NCI-H748 (cell line): ENCODE measurements around the gene CNTFR.

Experiments used
- DNase-seq: peaks from one replicate; lab custom pipeline; 2025; ENCODE audit not compliant: unreplicated experiment; lab: John Stamatoyannopoulos, UW

Gene CNTFR

DNA sequence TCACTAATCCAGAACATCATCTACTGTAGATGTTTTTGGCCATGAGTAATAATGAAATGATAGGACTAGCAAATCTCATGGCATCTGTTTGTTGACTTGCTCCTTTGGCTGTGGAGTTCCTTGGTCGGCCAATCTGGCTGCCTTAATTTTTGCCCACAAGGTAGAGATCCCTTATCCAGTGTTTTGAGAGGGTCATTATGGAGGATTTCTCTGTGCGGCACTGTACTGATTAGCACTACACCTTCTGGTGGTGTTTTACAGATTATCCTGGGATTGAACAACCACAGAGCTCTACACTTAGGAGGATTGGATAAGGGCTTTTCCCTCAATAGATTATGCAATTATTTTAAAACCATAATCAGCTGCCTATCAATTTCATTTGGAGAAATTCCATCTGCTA lies 63.5 kb downstream of the CNTFR start:
- DNase-seq = no peak

DNA sequence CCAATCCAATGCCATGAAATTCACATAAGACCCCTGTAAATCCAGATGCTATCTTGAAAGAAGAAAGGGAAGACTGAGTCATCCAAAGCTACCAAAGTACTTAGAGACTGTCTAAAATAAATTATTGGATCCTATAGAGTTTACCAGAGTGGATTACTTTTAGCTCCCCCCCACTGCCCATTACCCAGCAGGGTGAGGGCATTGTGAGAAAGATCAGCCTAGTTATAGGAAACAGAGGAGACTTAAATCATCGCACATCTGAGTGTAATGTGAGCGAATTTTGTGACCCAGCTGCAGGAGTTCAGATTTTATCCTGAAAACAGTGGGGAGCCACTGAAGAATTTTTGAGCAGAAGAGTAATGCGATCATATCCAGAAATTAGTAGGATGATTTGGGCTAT lies 65.2 kb downstream of the CNTFR start:
- DNase-seq = no peak

DNA sequence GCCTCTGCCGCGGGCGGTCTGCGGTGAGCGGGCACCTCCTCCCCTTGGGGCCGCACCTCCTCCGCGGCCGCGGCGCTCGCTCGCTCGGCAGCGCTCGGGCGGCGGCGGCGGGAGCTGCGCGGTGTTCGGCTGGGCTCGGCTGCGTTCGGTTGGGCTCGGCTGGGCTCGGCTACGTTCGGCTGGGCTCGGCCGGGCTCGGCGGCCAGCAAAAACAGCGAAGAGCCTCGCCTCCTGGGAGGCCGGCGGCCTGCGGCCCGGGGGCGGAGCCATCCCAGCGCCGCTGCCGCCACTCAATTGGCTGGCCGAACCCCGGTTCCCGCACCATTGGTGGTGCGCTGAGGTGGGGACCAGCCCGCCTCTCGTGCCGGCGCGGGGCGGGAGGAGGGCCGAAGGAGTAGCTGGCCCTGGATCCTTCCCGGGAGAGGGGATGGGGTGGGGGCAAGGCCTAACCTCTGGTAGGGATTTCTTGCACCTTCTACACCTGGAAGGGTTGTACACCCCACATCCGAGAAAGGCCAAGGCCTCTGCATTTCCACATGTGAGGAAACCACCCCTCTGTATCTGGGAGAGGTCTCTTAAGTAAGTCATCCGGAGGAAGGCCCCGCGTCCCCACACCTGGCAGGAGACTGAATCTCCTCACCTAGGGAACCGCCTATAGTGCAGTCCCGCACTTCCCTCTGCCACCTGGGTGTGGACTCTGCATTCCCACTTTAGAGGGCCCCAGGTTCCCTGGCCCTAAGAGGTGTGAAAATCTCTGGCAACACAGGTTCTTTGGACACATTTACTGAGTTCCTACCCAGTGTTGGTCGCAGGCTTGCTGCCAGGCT lies 66.3 kb downstream of the CNTFR start, which contains the start of gene ENHO:
TSS of gene ENHO (minus strand) at position 20 of the 827 bp plus-strand sequence. CDS start 1,295 bp downstream, outside the sequence.
- DNase-seq = peak; percentile 97

DNA sequence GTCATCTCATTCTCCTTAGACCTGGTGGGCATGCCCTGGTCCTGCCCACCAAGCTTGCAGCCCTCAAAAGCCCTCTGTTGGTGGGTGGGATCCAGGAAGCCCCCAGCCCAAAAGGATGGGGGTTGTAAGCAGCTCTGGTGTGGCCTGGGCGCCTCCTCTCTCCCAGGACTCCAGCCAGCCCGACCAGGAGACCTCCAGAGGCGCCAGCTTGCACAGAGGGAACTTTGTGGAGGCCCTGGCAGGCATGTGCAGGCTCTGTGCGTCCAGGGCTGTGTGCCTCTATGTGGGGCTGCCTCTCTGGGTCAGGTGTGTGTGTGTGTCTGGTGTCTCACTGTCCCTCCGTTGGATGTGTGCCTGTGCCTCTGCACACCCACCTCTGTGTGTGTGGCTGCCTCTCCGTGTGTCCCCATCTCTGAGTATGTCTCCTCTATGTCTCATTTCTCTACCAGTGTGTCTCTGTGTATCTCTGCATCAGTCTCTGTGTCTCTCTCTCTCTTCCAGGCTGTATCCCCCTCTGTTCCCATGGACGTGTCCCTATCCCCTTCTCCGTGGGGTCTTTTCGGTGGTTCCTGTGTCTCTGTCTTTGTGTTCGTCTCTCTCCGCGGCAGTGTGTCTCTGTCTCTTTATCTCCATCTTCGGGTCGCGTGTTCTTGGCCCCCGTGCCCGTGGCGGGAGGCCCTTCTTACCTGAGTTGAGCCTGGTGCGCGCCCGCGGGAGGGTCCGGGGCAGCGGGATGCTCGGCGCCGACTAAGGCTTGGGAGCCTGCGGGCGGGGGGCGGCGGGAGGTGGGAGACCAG lies 67.2 kb downstream of the CNTFR start:
- peak; percentile 44 for DNase-seq

DNA sequence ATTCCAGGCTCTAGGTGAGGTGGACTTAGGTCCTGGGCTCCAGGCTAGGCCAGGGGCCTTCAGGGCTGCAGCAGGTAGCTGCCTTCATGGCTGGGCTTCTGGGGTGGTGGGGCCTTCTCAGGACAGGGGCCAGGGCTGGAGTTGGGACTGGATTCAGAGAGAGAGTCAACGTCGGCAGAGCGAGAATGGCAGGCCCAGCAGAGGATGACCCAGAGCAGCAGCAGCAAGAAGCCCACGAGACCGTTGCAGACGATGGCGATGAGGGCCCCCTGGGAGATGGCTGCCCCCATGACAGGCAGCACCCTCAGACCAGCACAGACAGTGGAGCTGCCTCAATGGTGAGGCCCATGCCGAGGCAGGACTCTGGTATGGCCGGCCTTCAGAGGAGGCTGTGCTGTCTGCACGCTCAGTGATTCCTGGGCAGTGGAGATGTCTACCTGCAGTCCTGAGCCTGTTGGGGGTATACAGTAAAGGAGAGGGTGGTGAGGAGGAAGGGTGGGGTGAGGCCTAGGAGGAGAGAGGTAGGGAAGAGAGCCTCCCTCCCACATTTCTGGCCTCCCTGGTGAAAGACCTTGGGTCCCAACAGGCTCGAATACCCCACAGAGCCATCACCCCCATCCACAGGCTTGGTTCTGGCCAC lies 68.0 kb downstream of the CNTFR start:
- no peak for DNase-seq

DNA sequence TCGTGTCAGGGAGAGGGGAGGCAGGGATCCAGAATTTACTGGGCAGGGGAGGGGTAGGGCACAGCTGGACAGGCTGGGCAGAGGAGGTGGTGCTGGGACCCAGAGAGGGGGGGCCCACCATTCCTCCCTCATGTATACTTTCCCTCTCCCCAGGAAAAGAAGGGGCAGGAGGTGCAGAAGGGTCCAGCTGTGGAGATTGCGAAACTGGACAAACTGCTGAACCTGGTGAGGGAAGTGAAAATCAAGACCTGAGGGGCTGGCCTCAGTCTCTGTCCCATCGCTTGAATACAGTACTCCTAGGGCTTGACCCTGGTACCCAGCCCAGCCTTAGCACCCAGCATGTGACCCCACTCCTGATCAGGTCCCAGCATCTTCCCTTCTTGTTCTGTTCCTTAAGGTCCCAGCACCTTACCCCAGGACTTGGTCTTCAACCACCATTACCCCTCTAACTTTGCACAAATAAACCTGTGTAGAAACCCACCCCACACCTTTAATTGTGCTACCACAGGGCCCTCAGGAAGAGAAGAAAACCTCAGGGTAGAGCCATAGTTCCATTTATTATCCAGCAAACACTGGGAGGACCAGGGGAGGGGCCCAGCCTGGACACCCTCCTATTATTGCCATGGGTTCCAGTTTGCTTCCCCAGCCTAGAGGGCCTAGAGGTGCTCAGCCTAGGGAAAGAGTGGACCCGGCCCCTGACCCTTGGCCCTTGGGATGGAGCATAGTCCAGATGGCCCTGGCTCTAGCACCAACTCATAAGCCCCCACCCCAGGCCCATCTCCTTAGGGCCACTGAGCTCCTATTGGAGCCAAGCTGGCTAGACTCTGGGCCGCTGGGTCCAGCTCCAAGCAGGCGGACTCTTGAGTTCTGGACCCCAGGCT lies 68.8 kb downstream of the CNTFR start:
- no peak for DNase-seq

DNA sequence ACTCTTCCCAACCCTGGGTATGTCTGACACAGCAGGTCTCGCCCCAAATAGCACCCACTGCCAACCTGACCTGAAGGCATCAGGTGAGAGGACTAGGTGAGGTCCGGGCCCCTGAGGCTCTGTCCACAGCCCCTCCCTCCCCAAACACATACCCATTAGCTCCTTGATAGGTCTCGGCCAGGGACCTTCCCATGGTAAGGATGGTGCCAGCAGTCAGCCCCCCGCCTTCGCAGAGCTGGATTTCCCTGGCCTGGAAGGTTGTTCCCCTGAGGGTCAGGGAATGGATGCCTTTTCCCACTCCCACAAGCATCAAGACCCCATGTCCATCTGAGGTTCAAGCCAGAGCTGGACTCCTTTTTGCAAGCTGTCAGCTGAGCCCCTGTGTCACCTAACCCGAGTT lies 69.4 kb downstream of the CNTFR start:
- DNase-seq = no peak

DNA sequence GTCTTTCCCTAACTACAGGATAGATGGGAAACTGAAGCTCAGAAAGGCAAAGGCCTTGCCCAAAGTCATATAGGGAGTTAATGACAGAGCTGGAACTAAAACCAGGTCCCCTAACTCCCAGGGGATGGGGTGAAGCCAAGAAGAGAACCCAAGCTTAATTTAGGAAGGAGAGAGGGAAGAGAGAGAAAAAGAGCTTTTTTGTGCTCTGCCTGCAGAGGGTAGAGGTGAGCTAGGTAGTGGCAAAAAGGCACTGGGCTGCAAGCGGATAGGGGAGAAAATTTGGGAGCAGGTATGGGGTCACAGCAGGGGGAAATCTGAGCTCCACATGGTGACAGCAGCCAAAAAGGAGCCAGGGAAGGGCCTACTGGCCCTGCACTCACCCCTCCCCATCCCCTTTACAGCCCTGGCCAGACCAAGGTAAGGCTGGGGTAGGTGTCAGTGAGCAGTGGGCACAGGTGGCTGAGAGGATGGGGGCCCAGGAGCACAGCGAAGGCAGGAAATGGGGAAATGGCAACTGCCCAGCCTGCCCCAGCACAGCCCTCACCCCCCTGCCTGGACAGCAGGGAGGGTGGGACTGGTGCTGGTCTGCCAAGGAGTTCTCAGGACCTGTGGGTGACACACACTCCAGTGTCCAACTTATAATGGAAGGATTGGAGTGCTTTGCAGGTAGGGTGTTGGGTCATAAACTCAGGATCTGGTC lies 70.1 kb downstream of the CNTFR start:
- no peak for DNase-seq

DNA sequence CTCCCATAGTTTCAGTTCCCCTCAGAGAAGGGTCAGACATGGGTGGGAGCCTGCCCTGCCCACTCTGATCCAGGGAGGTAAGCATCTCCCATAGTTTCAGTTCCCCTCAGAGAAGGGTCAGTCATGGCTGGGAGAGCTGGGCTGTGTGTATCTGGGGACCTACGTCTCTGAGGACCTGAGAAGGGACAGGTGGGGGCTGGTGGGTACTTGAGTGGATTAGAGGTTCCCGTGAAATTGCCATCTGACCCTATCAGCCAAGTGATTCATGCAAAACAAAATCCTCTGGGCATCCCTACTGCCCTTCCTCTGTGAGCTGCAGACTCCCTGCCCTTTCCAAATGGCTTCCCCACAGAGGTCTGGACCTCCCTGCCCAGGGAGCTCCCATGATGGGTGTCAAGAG lies 70.6 kb downstream of the CNTFR start:
- no peak for DNase-seq

DNA sequence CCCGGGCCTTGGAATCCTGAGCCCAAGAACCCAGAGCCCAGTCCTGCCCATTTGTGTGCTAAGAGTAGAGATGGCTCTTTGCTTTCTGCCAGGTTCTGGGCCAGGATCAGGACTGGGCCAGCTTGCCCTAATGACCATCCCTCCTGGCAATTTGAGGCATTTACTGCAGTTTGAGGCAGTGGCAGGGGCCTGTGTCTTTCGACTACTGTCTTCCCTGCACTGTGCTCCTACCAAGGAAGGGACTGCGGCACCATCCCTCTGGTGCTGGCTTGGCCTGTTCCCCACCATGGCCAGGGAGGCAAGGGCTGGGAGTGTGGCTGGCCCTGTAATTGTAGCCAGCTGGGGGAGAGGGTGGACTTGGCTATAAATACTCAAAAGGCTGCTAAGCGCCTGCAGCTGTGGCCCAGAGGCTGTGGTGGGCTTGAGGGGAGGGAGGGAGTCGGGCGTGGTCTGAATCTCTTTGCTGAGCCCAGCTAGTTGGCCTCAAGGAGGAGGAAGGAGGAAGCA lies 71.4 kb downstream of the CNTFR start:
- DNase-seq = no peak

DNA sequence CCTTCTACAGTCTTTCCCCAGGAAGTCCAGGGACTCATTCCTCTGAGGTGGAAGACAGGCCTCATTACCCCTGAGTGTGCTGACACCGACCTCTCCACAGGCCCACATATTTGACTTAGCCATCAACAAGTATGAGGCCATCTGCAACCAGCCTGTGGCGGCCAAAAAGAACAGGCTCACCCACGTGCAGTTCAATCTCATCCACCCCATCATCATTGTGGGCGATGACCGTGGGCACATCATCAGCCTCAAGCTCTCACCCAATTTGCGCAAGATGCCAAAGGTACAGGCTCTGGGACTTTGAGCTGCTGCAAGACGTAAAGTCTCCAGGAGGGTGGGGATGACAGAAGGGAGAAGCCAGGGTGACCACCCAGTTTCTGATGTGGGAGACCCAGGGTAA lies 72.3 kb downstream of the CNTFR start:
- DNase-seq = no peak

DNA sequence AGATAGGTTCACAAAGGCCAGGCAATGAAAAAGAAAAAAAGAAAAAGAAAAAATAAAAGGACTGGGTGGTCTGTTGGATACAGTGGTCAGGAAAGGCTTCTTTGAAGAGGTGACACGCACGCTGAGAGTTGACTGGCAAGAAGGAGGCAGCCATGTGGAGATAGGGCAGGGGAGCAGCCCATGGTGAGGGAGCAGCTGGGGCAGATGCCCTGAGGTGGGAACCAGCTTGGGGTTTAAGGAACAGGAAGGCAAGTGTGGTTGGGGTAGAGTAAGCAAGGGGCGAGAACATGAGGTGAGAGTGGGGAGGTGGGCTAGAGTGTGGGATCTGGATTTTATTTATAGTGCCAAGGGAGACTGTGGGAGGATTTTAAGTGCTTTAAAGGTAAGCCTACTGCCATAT lies 73.6 kb downstream of the CNTFR start:
- DNase-seq = no peak

DNA sequence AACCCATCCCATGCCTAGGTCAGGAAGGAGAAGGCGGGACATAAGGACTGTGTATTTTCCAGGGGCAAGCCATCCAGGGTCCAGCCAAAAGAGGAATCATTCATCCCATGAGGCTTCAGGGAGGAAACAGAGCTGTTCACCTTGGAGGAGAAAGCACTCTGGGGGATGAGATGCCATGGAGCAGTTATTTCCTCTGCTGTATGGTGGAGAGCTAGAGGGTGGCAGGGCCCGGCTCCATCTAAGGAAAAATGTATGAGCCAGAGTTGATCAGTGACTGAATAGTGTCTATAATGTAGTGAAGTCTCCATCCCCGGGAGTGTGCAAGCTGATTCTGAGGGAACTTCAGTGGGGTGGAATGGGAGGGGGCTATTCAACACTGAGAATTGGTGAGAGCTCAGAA lies 74.7 kb downstream of the CNTFR start:
- DNase-seq = no peak

DNA sequence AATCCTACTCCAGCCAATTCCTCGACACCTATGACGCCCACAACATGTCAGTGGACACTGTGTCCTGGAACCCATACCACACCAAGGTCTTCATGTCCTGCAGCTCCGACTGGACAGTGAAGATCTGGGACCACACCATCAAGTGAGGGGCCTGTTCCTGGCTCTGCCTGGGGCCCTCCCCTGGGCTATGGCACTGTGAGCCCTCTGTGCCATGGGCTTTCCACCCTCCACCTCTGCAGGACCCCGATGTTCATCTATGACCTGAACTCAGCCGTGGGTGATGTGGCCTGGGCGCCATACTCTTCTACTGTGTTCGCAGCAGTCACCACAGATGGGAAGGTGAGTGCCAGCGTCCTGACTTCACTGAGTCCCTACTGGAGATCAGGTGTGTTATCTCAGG lies 75.1 kb downstream of the CNTFR start:
- no peak for DNase-seq

DNA sequence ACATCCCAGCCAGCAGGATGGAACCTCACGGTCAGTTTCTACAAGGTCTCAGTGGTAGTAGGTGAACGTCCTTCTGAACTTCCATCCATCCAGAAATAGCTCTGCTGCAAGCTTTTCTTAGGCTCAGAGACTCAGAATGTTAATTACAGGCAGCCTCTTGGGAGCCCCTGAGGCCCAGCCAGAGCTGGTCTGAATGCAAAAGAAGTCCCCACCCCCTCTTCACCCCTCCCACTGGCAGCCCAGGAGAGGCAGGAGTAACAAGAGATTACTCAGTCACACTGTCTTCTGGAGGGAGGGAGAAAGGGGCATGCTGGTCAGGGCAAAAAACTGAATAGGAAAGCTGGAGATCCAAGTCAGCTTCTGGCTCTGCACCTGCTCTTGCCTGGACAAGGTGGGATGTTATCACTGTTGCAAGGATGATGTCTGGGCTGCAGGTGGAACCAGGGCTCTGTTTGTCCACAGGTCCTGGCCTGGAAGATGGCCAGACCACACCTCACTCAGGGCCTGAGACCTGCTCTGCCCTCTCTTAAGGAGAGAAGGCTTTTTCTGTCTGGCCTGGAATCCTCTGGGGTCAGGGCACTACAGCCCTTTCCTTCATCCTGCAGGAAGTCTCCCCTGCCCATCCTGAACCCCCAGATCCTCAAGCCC lies 75.8 kb downstream of the CNTFR start:
- DNase-seq = no peak

DNA sequence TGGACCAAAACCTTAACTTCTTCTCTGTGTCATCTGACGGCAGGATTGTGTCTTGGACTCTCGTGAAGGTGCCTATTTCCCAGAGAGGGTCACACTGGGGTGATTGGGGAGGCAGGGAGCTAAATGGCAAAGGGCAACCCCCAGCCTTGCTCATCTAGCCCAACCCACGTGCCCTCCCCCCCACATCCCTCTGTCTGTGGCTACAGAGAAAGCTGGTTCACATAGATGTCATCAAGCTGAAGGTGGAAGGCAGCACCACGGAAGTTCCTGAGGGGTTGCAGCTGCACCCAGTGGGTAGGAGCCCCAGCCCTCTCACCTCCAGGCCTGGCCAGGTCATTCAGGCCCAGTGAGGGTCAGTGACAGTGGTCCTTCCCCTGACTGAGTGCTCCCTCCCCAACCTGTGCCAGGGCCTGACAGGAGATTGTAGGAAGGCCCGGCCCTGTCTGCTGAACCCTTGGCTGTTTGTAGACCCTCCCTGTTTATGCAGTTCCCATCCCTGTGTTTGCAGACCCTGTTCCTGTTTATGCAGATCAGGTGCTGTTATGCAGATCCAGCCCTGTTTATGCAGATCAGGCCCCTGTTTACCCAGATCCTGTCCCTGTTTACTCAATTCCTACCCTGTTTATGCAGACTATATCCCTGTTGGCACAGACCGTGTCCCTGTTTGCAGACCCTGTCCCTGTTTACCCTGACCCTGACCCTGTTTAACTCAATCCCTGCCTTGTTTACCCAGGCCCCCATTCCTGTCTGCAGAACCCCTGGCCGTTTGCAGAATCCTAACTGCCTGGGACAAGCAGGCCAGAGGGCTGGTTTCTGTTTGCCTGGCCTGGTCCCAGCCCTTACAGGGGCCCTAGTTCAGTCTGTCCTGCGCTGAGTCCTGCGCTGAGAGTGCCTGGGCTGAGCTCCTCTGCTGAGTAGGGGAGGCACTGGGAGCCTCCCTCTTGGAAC lies 77.1 kb downstream of the CNTFR start:
- DNase-seq = no peak

DNA sequence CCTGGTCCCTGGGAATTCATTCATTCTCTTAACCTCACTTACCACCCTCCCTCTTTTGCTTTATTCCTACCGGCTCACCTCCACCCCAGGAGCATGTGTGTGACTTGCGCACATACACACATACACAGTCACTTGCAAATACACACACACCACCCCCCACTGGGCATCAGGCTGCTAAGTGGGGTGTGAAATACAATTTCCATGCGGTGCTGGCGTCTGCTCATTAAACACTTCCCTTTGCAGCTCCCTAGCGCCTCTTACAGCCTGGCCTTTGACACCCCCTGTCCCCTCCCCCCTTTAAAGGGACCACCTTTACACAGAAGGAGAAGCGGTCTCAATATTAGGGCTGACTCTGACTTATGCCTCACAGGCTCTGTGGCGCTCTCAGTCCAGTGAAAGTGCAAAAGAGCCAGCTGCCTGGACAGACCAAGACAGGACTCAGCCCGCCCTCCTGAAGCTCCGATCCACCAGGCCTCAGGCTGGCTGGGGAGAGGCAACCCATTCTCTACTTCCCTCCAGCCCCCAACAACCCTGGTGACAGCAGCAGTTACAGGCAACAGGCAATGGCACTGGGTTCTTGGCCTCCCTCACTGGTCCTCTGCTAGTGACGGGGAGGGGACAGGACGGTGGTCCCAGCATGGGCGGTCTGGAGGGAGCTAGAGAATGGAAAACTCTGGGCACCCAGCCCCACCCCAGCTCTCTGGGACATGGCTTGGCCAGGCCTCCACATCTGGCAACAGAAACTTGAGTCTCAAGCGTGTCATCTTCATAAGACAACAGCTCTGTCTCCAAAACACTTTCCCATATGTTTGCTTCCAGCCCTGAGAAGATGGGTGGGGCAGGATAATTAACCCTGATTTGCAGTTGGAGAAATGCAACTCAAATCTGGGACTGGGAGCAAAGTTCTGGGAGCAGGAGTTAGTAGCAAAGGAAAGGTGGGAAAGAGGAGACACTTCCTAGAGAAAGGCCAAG lies 78.7 kb downstream of the CNTFR start:
- DNase-seq = peak; percentile 57
